Measurements from ENCODE around the gene EFS.
"Not testable (repeated sequence)": the region's sequence is repeated elsewhere in the genome, so short reads cannot be mapped to it uniquely, and the experiment has no call there.

EFS gene, protein sequence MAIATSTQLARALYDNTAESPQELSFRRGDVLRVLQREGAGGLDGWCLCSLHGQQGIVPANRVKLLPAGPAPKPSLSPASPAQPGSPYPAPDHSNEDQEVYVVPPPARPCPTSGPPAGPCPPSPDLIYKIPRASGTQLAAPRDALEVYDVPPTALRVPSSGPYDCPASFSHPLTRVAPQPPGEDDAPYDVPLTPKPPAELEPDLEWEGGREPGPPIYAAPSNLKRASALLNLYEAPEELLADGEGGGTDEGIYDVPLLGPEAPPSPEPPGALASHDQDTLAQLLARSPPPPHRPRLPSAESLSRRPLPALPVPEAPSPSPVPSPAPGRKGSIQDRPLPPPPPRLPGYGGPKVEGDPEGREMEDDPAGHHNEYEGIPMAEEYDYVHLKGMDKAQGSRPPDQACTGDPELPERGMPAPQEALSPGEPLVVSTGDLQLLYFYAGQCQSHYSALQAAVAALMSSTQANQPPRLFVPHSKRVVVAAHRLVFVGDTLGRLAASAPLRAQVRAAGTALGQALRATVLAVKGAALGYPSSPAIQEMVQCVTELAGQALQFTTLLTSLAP
- total RNA-seq = 0 reads per million in 4 experiments

DNA sequence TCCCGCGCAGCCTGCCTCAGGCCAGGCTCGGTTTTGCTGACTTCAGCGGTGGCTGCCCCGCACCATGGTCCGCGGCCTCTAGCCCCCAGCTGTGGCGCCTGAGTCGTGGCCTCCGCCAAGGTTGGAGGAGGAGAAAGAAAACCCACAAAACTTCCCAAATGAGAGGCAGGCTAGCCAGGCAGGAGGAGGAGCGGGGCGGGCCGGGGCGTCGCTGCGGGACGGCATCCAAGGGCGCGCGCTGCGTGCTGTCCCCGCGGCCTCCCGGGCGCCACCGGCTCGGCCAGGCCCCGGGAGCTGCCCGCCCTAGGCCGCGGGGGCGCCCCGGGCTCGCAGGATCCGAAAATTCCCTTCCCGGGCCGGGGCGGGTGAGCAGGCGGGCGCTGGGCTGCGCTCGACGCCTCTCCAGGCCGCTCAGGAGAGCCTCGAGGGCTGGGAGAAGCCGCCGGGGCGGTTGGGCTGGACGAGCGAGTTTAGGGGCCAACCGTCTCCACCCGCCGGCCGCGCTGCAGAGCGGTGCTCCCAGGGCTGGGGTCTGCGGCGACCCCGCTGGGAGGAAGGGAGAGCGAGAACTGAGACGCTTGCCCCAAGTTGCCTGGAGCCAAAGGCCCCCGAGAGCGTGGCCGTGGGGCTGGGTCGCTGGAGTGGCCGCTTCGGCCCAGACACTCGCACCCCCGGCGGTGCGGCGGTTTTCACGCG is at the start of gene EFS:
Gene EFS (minus strand): TSS at position 137 of the 696 bp plus-strand sequence. CDS start 147 bp downstream, outside the sequence.
- DNase-seq = no peak

GRCh38 chr14:23414254-23414653 is 49.3 kb upstream of the EFS start:
- no peak for DNase-seq

DNA sequence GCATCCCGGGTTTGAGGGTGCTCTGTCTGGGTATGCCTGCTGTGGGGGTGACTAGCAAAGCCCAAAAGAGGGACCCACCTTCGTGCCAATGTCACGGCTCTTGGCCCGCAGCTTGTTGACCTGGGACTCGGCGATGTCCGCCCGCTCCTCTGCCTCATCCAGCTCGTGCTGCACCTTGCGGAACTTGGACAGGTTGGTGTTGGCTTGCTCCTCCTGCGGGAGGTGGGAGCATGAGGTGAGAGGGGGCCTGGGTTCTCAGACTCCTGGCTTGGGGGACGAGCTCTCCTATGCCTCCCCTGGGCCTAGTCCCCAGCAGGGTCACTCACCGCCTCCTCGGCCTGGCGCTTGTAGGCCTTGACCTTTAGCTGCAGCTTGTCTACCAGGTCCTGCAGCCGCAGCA is 48.7 kb upstream of the EFS start:
- DNase-seq = no peak

- no peak for DNase-seq
Observed at GRCh38 chr14:23411563-23412525, 46.9 kb upstream of the EFS start.

DNA sequence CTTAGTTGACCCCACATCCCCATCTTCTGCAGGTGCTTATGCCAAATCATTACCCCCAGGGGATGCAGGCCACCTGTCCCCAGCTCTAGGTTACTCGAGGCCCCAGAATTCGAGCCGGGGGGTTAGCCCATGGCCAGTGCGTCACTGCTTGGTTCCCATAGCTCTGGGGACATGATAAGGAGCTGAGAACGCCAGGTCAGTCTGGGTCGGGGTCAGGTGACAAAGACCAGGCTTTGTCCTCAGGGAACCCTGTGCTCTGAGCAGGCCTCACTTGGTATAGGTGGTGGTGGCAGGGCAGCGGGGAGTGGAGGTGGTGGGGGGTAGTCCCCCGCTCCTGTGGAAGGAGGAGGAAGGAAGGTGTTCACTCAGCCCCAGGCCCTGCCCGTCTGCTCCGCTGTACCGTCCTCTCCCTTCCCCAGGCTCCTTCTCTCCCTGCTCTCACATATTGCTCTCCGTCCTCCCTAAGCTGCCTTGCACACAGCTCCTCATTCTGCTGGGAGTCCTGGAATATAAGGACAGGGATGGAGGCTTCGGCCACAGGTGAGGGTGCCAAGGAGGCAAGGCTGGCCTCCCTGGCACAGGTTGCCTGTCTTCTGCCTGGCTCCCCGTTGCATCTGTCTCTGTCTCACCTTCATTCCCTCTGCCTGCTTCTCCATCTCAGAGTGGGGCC is 45.1 kb upstream of the EFS start:
- no peak for DNase-seq

DNA sequence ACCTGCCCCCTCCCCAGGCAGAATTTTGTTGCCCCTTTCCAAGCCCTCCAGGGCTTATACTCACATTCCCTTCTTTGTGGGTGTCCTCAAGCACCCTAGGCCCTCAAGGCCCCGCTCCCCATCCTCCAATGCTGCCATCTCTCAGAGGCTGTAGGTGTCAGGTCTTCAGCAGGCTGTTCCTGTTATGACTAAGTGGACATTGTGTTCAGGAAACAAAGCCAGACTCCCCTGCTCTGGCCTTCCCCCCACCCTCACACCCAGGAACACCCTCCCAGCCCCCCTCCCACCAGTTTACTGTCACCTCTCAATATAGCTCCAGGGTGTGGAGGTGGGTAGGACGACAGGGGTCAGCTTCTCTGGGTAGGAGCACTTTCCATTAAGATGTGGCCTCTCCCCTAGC is 44.5 kb upstream of the EFS start:
- DNase-seq = no peak

- DNase-seq = no peak
Observed at GRCh38 chr14:23408307-23408630, 43.3 kb upstream of the EFS start.

- DNase-seq = no peak
Observed at GRCh38 chr14:23407516-23408306, 42.7 kb upstream of the EFS start, which contains the start of gene MYH6. Gene MYH6 (minus strand): TSS chr14:23408273. CDS start chr14:23407223, 1,050 bp downstream.

DNA sequence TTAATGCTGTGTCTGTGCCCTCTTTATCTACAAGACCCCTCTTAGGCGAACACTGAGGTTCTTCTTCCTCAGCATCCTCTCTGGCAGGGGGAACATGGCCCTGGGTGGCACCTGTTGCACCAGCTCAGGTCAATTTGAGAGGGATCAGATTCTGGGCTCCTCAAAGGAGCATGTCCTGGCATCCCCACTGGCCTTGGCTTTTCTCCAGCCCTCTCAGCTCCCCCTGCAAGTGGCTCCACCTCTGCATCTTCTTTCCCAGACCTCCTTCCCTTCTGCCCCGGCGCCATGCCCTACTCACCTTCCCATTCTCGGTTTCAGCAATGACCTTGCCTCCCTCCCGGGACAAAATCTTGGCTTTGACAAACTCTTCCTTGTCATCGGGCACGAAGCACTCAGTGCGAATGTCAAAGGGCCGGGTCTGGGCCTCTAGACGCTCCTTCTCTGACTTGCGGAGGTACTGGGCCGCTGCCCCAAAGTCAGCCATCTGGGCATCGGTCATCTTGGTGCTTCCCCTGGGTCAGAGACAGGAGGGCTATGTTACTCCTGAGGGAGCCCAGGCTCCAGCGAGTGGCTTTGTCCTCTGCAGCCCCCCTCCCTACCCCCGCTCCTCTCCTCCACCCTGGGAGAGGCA is 41.9 kb upstream of the EFS start:
- DNase-seq = no peak

DNA sequence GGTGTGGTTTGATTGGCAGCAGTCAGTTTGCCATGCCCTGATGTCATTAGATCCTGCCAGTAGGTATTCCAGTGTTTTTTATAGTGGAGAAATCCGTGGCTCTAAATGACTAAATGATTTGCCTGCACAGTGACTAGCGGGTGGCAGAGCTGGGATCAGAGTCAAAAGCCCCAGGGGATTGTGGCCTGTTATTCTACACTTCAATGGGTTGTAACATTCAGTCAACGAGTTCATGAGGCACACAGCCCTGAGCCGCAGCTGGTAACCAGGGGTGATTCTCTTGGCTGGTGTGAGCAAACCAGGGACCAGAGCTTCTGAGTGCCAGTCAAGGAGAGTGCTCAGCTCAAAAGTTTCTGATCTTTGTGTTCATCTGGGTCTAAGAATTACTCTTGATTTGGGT is 41.3 kb upstream of the EFS start:
- DNase-seq = no peak

DNA sequence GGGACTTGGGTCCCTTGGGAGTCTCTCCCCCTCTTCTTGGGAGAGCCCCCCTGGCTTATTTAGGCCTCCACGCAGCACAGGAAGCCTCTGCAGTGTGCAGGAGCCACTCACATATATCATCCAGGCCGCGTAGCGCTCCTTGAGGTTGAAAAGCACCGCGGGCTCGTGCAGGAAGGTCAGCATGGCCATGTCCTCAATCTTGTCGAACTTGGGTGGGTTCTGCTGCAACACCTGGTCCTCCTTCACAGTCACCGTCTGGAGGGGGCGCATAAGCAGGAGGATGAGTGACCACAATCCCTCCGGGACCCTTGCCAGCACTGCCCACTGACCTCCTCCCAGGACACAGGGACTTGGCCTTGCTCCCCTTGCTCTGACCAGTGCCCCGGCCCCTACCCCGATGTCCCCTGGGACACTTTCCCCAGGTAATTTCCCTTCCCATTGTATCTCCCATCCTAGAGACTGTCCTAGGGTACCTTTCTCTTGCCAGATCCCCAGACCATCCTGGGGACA is 40.6 kb upstream of the EFS start:
- DNase-seq = no peak

DNA sequence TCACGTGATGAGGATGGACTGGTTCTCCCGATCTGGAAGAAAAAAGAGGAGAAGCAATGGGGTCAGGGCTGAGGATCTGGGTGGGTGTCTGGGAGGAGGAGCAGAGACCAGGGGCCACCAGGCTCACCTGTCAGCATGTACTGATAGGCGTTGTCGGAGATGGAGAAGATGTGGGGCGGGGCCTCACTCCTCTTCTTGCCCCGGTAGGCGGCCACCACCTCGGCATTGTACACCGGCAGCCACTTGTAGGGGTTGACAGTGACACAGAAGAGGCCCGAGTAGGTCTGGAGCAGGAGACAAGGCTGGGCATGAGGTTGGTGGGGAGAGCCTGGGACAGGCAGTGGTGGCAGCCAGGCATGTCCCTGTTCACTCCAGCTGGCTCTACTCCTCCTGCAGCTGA is 40.1 kb upstream of the EFS start:
- DNase-seq = no peak

GRCh38 chr14:23404331-23404900 is 39.4 kb upstream of the EFS start:
- no peak for DNase-seq

- DNase-seq = no peak
Observed at GRCh38 chr14:23403908-23404307, 38.9 kb upstream of the EFS start.

GRCh38 chr14:23403139-23403438 is 38.1 kb upstream of the EFS start:
- DNase-seq = no peak

- DNase-seq = no peak
Observed at GRCh38 chr14:23402296-23403138, 37.5 kb upstream of the EFS start.

GRCh38 chr14:23401291-23401690 is 36.3 kb upstream of the EFS start:
- DNase-seq = no peak

DNA sequence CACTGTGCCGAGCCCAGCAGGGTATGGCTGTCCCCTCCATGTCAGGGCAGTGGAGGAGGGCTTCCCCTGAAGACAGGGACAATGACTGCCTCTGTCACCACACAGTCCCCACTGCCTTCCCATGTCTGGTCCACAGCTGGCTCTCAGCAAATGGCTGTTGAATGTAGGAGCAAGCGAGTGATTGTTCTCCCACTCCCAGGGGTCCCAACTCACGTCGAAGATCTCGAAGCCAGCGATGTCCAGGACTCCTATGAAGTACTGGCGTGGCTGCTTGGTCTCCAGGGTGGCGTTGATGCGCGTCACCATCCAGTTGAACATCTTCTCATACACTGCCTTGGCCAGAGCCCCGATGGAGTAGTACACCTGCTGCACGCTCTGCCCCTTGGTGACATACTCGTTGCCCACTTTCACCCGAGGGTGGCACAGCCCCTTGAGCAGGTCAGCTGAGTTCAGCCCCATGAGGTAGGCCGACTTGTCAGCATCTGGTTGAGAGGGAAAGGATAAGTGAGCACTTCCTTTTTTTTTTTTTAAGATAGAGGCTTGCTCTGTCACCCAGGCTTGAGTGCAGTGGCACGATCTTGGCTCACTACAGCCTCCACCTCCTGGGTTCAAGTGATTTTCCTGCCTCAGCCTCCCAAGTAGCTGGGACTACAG is 35.7 kb upstream of the EFS start:
- not testable (repeated sequence) for DNase-seq

- no peak for DNase-seq
Observed at GRCh38 chr14:23399591-23399990, 34.6 kb upstream of the EFS start.
